ENCODE data around the gene MIOS.
"Not testable (repeated sequence)": the region's sequence is repeated elsewhere in the genome, so short reads cannot be mapped to it uniquely, and the experiment has no call there.

The MIOS gene

DNA sequence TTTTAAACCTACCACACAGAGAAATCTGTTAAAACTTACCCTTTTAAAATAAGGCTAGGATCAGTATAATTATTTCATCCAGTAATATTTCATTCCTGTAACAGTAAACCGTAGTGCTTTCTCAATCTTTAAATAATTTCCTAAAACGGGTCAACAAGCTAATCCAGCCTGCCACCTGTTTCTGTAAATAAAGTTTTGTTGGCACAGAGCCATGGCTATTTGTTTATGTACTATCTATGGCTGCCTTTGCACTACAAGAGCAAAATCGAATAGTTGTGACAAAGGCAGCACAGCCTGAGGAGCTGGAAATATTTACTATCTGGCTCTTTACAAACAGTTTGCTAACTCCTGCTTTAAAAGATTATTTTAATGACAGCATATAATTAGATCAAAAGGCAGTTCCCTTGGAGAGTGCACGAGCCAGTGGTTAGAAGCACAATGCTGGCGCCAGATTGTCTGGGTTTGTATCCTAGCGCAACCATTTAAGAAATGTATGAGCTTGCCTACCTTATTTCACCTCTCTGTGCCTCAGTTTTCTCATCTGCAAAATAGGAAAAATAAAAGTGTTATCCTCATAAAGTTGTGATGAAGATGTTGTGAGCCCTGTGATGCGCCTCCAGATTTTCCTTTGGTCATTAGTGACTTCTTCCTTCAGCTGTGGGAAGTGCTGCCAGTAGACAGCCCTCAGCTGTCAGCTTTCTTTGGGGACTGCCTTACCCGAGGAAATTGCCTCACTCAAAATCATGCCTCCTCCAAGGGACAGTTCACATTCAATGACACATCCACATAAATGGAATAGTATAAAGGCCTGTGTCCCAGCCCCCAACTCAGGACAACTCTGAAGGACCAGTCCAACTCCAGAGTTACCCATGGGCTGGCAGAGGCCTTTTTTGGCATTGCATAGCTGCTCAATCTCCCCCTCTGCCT, 11.8 kb upstream of the MIOS start:
- DNase-seq (ENCODE audit: low spot score), result no peak

DNA sequence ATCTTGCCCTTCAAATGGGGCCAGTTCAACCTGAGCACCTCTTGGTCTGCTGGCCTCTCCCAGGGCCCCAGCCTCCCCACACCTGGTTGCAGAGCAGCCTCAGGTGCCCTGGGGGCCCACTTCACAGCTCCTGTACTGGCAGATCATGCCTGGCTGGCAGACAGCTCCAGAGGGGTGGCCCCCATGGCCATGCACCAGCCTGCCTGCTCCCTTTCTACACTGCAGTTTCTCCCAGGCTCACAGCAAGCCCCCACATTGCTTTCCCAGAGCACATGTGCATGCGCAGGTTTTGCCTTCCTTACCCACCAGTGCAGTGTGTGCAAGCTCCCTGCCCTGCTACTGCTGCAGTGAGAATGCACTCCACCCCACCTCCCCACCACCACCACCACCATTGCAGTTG, 9.8 kb upstream of the MIOS start:
- DNase-seq (ENCODE audit: low spot score), result no peak

DNA sequence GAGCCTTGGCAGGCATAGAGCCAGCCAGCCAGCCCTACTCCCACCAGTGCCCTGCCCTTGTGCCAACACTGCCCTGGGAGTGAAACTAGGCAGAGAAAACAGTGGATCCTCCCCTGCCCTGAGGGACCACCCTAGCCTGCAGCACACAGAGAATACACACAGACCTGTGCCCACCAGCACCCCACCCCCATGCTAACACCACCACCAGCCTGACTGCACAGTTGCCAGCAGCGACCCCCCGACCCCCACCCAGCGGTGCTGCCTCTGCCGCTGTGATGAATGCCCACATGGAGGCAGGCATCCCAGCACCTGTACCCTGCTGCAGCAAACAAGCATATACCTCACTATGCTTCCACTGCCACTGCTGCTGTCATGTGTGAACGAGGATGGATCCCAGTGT, 9.4 kb upstream of the MIOS start:
- no peak for DNase-seq (ENCODE audit: low spot score)

DNA sequence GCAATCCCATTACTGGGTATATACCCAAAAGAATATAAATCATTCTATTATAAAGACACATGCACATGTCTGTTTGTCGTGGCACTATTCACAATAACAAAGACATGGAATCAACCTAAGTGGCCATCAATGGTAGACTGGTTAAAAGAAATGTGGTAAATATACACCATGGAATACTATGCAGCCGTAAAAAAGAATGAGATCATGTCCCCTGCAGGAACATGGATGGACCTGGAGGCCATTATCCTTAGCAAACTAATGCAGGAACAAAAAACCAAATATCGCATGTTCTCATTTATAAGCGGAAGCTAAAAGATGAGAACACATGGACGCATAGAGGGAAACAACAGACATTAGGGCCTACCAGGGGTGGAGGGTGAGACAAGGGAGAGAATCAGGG, 5.1 kb upstream of the MIOS start:
- DNase-seq (ENCODE audit: low spot score), result not testable (repeated sequence)

DNA sequence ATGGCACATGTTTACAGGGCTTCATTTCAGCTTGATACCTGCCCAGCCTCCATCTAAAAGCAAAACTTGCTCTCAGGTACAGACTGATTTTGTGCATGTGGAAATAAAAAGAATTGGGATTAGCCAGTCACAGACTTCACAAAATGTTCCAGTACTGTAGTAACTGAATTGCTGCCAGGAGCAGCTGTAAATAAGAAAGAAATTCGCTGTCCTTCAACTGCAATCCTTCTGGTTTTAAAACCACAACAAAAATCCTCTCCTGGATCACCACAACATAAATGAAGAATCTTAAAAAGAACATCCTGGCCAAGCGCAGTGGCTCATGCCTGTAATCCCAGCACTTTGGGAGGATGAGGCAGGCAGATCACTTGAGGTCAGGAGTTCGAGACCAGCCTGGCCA, 3.9 kb upstream of the MIOS start:
- no peak for DNase-seq (ENCODE audit: low spot score)

DNA sequence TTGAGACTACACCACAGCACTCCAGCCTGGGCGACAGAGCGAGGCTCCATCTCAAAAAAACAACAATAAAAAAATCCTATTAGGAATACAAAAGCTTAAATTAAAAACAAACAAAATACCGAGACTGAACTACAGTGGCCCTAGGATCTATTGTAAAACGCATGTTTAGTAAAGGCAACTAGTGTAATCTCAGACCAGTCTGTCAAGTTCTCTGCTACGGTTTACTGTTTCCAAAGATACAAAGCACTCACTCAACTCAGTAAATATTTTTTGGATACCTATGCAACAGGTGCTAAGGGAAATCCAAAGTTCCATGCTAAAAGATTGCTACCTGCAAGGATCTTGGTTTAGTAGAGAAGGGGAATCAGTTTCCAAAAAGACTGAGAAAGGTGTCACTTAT, 3.4 kb upstream of the MIOS start:
- DNase-seq (ENCODE audit: low spot score), result no peak

DNA sequence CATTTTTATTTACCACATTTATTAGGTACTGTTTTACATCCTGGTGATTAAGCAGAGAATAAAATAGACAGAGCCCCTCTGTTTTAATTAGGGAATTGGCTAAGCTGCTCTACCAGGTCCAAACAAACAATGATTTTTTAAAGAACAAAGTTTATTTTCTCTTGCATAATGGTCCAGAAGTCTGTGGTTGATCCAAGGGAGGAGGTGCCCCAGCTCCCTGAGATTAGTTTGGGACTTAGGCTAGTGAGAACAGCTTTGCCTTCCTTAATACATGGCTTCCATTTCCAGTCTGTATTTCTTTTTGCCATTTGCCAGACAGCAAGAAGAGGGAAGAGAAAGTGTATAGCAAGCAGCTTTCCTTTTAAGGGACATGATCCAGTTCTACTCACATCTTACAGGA, 2.9 kb upstream of the MIOS start:
- no peak for DNase-seq (ENCODE audit: low spot score)

DNA sequence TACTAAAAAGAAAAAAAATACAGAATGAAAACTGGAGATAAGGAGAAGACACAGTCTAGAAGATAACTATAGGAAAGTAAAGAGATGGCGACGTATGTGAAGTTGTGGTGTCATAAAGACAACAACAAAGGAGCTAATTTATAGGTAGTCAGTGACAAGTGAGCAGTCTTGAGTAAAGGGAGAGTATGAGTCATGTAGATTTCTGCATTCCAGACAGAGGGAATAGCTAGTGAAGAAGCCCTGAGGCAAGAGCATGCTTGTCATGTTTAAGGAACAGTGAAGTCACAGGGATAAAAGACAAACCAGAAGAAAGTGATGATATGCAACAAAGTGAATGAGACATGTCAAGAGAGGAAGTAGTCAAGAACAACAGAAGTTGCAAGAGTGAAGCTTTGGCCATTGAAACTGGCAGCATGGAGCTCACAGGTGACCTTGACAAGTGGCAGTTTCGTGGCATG, 2.3 kb upstream of the MIOS start:
- DNase-seq (ENCODE audit: low spot score), result peak; percentile 64

DNA sequence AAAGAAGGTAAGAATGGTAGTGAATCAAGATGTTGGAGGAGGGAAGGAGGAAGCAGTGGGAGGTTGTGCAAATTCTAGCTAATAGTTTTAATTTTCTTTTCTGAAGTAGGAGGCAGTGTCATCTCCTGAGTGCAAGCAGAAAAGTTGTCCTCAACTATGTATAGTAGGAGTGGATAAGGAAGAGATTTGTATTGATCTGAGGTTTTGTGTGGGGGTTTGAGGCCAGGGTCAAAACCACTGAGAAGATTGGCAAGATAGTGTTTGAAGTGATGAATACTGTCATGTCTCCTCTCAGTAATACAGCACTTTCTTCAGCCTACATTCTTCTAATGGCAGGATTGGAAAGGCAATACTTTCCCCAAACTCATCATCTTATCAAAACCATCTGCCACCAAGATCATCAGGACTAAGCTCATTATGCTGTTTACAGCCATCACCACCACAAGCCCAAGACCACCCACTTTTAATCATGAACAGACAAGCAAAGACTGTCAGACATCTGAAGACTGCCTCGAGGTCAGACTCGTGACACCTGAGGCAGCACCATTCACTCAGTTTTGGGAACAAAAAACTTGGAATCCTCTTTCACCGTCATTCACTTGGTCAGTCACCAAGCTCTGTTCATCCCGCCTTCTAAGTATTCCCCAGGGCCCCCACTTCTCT, 1.5 kb upstream of the MIOS start:
- DNase-seq (ENCODE audit: low spot score), result no peak

DNA sequence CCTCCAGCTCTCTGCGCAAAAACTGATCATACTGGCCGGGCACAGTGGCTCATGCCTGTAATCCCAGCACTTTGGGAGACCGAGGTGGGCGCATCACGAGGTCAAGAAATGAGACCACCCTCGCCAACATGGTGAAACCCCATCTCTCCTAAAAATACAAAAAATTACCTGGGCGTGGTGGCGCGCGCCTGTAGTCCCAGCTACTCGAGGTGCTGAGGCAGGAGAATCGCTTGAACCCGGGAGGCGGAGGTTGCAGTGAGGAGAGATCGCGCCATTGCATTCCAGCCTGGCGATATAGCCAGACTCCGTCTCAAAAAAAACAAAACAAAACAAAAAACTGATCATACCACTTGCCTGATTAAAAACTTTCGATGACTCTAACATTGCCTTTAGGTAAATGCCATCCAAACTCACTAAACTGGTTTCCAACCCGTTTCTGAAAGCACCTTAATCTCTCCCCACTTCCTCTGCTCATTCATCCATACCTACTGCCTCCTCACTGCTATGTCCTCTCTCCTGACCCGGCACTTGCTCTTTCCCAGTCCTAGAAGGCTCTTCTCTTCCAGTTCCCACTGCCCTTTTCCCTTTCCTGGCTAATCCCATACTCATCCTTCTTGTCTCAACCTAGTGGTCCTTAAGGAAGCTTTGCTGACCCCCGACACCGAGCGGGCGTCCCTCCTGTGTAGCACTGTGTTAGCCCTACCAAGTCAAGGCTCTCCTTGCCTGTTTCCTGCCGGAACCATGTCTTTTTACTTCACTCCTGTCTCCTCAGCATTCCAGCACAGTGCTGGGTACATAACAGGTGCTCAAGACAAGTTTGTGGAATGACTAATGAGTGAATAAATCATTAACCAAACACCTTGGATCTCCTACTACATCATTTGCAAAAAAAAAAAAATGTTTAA, 686 bp upstream of the MIOS start:
- DNase-seq (ENCODE audit: low spot score), result no peak

DNA sequence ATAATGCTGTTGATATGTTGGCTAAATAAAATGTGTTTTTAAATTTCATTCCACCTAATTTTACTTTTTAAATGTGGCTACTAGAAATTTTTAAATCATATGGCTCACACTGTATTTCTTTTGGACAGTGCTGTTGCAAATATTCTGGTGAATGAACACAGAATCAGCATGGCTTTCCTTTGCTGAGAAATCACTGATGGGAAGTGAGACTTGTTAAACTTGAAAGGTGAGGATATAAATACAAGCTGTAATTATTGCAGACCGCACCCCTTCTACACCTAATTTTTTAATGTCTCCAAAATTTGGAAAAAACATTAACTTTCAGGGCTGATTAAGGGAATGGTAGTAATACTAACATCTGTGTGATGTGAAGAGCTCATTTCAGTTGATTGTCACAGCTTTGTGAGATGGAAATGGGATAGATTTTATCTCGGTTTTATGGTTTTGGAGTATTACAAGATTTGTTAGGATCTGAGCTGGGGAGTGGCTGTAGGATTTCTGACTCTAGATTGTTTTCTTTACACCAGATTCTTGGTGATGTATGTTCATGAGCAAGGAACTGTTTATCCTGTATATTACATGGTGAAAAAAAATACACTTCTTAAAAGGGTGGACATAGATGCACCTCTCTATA, 1.3 kb downstream of the MIOS start:
- DNase-seq (ENCODE audit: low spot score), result no peak

DNA sequence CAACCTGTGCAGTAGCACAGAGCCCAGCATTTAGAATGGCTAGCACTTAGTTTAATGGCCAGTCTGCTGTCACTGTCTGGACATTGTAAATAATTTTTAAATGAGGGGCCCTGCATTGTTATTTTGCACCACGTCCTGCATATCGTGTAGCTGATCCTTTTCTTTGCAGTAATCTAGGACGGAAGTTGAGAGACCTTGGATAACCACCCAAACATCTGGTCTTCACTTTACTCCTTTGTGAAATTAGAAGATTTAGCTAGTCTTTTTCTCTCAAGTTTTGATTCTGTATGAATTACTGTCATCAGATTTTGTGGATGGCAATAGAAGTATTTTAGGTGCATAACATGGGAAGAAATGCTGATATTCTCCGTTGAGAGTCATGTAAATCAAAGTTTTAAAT, 1.9 kb downstream of the MIOS start:
- no peak for DNase-seq (ENCODE audit: low spot score)

DNA sequence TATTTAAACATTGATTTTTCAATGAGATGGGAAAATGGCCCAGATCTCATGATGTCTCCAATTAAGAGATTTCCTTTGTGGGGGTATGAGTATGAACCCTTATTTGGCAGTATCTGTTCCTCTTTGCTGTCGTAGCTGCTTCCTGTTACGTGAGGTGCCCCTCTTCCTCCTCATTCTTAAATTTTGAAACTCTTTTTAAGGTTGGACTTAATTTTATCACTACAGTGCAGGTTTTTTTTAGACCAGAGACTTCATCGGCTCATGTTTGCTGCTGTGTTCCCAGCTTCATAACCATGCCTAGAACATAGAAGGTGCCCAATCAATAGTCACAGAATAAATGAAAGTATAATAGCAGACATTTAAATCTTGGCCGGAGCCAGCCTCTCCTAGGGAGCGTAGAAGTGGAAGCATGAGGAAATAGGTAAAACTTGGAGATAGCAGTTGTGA, 2.4 kb downstream of the MIOS start:
- DNase-seq (ENCODE audit: low spot score), result no peak

DNA sequence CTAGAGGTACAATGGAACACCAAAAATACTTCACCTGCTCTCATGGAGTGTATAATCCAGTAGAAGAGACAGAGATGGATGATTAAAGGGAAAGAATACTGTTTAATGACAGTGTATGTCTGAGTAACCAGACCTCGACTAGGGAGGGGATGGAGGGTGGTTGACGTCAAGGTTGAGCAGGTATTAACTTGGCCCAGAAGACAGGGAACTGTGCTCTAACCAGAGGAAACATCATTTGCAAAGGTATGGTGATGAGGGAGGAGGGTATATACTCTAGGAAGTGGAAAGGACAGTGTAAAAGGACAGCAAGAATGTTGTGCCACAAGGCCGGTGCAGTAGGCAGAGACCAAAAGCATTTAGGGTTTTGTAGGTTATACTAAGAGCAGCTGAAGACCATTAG, 2.9 kb downstream of the MIOS start:
- no peak for DNase-seq (ENCODE audit: low spot score)

DNA sequence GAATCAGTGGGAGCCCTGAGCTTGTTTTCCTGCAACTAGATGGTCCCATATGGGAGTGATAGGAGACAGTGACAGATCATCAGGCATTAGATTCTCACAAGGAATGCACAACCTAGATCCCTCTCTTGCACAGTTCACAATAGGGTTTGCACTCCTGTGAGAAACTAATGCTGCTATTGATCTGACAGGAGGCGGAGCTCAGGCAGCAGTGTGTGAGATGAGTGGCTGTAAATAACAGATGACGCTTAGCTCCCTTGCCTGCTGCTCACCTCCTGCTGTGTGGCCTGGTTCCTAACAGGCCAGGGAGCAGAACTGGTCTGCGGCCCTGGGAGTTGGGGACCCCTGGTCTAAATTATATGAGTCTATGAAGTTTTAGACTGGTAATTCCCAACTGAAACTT, 3.9 kb downstream of the MIOS start:
- no peak for DNase-seq (ENCODE audit: low spot score)

DNA sequence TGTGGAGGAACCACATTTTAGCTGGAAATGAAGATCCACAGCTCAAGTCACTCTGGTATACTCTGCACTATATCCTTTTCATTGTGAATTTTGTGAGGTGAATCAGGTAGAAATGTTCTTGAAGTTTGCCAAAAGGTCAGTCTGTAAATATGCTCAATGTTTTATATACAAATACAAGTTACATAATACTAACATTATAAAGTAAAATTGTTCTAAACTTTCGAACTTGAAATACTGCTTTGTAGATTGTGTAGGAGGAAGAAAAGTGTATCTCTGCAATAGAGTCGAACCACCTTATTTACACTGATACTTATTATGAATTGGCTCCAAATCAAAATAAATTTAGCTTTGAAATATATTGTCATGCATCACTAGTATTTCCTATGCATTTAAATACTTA, 7.0 kb downstream of the MIOS start:
- no peak for DNase-seq (ENCODE audit: low spot score)

DNA sequence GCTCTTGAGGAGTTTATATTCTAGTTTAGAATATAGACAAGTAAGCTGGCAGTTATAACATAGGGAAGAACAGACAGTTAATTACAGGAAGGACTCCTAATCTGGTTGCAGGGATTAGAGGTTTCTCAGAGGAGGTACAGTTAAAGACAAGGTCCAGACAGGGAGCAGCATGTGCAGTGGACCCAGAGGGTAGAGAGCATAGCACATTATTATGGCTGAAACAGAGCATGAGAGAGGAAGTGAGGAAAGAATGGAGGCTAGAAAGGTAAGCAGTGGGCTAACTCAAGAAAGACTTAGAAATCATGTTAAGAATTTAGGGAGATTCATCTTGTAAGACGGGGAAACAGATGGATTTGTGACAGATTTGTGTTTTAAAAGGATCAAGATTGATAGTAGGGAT, 9.7 kb downstream of the MIOS start:
- DNase-seq (ENCODE audit: low spot score), result no peak

DNA sequence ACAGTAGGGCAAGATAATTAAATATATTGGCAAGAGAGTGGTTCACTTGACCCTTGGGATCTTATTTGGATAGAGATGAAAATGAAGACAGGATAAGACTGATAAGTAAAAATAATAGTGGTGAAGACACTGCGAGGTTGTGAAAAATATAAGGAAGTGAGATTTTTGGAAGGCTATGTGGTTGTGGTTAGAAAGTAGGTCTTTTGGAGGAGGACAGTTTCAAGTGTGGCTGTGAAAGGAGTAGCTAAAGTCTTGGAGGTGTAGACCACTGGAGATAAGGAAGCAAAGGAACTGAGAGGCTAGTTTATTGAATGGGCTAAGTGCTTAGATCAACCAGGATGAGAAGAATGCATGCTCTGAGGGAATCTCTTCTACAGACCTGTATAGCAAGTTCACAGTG, 11.2 kb downstream of the MIOS start:
- DNase-seq (ENCODE audit: low spot score), result no peak

DNA sequence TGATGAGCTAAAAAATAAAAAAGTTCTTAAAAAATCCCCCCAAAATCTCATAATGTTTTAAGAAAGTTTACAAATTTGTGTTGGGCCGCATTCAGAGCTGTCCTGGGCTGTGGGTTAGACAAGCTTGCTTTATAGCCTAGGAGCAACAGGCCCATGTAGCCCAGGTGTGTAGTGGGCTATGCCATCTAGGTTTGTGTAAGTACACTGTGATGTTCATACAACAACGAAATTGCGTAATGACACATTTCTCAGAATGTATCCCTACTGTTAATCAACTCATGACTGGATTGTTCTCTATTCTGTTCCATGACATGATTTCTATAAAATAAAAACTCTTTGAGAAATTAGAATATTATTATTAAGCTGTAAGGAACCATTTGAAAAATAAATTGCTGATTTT, 13.0 kb downstream of the MIOS start:
- no peak for DNase-seq (ENCODE audit: low spot score)

DNA sequence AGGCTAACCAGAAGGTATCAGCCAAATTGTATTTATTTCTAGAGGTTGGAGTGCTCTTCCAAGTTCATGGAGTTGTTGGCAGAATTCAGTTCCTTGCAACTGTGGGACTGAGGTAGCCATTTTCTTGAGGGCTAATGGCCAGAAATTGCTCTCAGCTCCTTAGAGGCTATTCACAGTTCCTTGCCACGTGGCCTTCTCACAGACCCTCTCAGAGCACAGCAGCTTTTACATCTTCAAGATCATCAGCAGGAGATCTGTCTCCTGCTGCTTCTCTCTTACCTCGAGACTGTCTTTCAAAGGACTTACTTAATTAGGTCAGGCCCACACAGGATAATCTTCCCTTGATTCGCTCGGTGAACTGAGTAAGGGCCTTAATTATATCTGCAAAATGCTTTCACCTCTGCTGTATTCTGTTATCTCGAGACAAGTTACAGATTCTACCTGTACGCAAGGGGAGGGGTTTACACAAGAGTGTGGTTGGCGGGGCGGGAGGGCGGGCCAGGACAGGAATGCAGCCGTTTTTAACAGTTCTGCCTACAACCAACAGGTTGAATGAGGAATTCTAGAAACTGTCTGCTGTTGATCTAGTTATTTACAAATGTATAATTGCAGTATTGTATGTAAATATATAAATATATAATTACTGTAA, 15.0 kb downstream of the MIOS start:
- DNase-seq (ENCODE audit: low spot score), result no peak

DNA sequence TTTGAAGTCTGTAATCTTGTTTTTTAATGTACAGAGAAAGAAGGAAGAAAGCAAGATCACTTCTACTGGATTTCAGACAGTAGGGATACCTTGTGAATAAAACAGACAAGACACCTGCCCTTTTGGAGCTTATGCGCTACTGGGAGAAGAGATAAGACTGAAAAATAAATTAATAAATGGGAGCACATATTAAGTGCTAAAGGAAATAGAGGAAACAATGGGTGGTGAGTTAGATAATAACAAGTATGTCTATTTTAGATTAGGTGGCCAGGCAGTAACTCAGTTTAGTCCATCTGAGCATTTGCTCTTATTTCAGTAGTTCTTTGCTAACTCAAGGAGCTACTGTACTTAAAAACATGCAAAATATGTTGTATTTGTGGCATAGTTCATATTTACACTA, 15.9 kb downstream of the MIOS start:
- no peak for DNase-seq (ENCODE audit: low spot score)

DNA sequence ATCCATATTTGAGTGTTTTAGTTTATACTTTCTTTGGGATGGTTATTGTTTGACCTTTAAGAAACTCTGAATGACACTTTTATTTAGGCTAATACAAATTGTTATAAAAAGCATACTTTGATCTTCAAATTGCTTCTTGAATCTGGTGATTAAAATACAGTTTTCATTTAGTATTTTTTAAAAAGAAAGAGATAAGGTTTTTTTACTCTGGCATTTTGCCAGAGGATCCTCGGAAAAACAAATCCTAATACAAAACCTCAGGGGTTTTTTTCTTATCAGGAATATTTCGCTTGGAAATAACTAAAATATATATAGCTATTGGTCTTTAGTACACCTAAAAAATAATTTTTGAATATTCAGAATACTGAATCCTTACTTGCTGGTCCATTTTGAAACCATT, 17.0 kb downstream of the MIOS start:
- DNase-seq (ENCODE audit: low spot score), result no peak
